Epithelial cell of proximal tubule (primary cell): ENCODE measurements around the gene HES2. TPM values are rescaled to one million over a fixed set of nuclear protein-coding genes. Genes with fewer than 3 reads are reported as not detected.
"Not testable (repeated sequence)": the region's sequence is repeated elsewhere in the genome, so short reads cannot be mapped to it uniquely, and the experiment has no call there.

ENCODE experiments used
- DNase-seq: peaks from one replicate; pipeline ENCODE4 v3.0.0-alpha.2; 2011; ENCODE audit warnings: low read depth
- H3K4me3 ChIP-seq: 2 replicates; pipeline ENCODE4 v1.5.1; 2011; ENCODE audit warnings: low read depth, mild to moderate bottlenecking, low read length
- total RNA-seq: library from RNA; depleted of rRNA; stranded (reverse); fragments of >200 nt; gene quantifications from 2 replicates; pipeline ENCODE4 v1.2.3, GENCODE V29; 2015
- TF ChIP-seq, protein P1 (sequence below): conservative IDR thresholded peaks from 2 replicates; pipeline ENCODE4 v1.5.1; 2012; ENCODE audit warnings: low read depth, mild to moderate bottlenecking, low read length

The HES2 gene
- total RNA-seq, 1 donor from 2014 or later, result 6.2 TPM

DNA sequence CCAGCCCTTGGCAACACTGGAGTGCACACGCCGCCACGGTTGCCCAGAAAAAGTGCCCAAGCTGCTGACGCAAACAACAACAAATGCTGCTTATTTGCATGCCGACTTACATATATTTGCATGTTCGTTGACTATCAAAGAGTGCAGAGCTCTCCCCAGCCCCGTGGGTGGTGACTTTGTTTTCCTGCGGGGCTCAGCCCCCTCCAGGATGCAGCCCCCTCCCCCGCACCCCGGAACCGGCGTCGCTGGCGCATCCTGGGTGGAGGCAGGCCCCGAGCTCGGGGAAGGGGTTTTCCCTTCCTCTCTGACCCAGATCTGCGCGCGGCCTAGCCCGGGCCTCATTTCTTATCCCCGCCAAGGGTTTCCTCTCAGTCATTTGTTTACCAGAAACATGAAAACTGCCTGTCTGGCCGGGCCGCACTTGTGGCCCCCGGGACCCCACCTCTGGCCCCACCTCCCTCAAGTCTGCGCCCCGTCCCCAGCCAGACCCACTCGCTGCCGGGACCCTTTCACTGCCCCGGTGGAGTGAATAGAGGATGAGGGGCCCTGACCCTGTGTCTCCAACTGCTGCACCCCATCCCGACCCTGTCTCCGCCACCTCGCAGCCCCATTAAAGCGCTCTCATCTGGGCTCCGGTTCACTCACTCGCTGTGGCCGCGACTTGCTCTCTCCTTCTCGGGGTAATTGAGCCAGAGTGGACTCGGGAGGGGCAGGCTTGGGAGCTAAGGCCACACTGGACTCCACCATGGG, 40.8 kb upstream of the HES2 start:
- no peak overlapping the region for H3K4me3 ChIP-seq
- TF ChIP-seq, protein P1, sequence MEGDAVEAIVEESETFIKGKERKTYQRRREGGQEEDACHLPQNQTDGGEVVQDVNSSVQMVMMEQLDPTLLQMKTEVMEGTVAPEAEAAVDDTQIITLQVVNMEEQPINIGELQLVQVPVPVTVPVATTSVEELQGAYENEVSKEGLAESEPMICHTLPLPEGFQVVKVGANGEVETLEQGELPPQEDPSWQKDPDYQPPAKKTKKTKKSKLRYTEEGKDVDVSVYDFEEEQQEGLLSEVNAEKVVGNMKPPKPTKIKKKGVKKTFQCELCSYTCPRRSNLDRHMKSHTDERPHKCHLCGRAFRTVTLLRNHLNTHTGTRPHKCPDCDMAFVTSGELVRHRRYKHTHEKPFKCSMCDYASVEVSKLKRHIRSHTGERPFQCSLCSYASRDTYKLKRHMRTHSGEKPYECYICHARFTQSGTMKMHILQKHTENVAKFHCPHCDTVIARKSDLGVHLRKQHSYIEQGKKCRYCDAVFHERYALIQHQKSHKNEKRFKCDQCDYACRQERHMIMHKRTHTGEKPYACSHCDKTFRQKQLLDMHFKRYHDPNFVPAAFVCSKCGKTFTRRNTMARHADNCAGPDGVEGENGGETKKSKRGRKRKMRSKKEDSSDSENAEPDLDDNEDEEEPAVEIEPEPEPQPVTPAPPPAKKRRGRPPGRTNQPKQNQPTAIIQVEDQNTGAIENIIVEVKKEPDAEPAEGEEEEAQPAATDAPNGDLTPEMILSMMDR, result no peak
- no peak for DNase-seq

DNA sequence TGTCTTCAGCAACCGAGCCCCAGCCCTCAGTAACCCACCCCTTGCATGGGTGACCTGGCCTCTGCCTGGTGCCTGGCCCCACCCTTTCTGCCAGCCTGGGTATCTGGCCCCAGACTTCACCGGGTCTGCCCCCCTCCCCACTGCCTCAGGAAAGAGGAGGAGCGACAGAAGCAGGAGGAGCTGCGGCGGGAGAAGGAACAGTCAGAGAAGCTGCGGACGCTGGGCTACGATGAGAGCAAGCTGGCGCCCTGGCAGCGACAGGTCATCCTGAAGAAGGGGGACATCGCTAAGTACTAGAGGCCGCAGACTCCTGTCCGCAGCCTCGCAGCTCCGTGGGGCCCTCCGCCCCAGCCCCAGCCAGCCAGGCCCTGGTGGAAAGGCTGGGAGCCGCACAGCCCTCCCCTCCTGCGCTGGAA, 40.1 kb upstream of the HES2 start:
- TF ChIP-seq, protein P1, result no peak
- DNase-seq, result no peak
- H3K4me3 ChIP-seq, result no peak overlapping the region

DNA sequence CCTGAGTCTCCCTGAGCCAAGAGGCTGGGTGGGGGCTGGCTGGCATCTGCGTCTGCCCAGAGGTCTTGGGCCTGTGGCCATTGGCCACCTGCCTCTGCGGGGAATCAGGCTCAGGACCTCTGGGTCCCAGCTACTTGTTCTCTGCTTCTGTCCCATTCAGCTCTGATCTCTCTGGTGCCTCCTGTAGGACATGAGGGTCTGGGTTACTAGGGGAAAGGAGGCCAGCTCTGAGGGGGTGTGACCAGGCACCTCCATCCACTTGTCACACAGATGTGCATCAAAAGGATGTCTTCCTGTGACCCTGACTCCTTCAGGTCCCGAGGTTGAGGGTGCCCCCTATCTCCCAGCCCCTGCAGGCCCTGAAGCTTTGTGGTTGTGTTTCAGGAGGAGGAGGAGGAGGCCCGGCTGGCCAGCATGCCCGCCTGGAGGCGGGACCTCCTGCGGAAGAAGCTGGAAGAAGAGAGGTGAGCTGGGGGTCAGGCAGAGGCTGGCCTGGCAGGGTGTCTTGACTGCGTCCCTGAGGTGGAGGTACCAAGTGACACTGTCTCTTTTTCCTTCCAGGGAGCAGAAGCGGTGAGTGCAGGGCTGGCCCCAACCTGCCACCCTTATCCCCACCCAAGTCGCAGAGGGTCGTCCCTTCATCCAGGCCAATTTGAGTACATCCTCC, 37.2 kb upstream of the HES2 start:
- TF ChIP-seq, protein P1, result peak; percentile 2
- no peak overlapping the region for H3K4me3 ChIP-seq
- DNase-seq, result no peak

DNA sequence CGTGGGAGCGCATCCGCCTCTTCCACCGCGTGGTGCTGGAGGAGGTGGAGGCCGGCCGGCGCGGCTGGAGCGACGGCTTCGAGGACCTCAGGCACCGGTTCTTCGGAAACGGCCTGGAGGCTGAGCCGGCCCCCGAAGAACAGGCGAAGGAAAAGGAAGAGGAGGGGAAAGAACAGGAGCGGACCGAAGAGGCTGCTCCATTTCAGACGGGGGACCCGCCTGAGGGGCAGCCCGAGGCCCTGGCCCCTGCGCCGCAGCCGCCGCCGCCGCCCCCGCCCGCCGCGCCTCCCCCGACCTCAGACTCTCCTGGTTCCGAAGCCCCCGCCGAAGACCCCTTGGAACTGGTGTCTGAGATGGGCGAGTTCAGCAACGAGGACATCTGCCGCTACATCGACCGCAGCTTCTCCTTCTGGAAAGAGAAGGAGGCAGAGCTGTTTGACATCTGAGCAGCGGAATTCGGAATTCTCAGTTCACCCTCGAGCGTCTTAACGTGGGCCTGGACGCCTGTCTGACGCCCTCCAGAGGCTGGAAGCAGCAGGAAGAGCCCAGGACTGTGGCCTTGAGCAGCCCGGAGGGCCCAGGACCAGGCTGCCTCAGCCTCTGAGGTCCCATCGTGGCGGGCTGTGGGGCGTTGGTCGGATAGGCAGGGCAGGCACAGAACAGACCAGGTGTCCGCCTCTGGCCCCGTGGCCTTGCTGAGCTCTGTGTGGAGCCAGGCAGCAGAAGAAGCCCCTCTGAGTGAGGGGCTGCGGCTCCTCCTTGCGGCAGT, 36.2 kb upstream of the HES2 start:
- H3K4me3 ChIP-seq, DNase-seq: not testable (repeated sequence)

DNA sequence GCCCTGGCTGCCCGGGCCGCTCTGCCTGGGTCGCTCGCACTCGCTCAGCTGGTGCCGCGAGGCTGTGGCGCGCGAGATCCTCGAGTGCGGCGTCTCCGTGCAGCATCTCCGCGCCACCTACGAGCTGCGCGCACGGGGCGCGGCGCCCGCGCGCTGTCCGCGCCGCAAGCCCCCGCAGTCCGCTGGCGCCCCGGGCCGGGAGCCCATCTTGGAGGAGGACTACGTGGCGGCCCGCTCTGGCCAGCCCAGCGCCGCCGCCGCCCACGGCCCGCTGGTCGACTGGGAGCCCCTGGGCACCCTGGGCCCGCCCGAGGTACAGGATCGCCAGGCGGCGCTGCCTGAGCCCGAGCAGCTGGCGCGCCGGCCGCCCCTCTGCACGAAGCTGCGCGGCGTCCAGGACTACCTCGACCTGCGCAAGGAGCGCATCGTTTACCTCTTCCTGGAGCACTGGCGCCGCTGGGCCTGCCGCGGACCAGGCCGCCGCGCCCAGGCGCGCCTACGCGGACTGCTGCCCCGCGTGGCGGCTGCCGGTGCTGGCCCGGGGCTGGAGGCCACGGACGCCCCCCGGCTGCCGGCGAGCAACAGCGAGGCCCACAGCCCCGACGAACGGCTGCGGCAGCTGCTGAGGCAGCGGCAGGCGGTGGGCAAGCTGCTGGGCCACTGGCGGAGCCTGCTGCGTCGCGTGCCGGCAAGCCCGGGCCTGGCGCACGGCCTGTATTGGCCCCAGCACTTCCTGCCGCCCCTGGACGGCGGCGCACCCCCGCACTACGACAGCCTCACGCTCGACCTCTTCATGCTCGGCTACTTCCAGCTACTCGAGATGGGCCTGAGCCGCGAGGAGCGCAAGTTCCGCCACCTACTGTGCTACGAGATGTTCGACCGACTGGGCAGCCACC, 35.4 kb upstream of the HES2 start:
- no peak overlapping the region for H3K4me3 ChIP-seq
- TF ChIP-seq, protein P1, result no peak
- DNase-seq, result no peak

DNA sequence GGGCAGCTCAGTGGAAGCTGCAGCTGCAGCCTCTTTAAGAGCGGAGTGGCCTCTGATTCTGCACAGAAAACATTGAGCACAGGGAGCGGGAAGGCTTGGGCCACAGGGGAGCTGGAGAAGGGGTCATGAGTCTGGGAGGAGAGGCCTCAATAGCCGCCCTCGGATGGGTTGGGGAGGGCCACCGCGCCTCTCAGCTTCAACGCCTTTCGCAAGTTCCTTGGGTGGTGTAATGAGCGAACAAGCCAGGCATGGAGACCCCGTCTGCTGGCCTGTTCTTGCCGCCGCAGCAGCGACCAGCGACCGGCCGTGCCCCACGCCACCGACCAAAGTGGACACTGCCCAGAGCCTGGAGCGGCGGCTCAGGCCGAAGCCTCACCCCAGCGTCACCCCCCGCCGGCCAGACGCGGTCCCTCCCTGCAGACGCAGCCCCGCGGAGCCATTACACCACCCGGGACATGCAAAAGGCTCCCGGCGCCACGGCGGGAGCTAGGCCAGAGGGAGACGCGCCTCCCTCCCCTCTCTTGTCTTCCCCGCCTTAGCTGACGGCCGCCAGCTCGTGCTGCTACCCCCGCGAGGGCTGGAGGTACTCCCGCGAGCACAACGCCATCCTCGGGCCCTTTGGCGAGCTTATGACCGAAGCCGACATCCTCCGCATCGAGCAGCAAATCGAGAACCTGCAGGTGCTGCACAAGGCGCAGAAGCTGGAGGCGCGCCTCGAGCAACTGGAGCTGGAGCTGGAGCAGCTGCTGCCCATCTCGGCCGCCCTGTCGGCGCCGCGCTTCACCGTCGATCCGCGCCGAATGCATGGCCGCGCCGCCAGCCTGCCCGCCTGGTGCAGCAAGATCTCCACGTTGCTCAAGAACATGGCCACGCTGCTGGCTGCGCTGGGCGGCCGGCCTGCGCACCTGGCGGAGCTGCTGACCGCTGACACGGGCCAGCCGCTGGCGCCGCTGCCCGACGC, 34.5 kb upstream of the HES2 start:
- H3K4me3 ChIP-seq, DNase-seq: not testable (repeated sequence)

DNA sequence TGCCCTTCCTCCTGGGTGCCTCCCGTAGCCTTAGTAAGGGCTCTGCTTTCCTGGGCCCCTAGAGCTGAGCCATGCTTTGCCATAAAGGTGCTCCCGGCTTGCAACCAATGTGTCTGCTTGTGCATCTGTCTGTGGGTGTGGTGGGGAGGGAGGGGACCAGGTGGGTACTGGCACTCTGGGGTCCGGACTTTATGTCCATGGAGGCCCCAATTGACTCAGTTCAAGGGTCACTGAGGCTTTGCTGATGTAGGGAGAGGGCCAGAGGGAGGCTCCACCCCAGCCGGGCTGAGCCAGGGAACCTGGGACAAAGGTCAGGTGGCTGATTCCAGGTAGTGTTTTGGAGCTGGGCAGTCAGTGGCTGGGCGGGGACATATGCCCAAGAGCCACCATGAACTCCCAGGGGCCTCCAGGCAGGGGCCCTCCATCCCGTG, 31.2 kb upstream of the HES2 start:
- TF ChIP-seq, protein P1, result no peak
- no peak overlapping the region for H3K4me3 ChIP-seq
- DNase-seq, result no peak

DNA sequence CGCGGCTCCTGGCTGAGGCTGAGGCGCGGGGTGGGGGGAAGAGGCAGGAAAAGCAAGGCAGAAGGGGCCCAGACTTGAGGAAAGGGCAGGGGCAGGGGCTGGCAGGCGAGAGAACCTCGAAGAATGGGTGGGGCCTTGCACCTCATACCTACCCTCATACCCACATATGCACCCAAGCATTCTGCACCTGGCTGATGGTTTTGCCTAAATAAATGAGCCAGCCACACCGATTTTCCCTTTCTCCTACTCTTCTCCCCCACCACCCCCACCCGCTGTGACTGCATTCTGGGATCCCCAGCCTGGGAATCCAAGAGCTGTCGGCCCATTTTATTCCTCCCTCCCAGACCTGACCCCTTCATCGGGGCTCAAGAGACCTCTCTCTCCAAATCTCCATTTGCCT, 30.8 kb upstream of the HES2 start:
- H3K4me3 ChIP-seq, DNase-seq: not testable (repeated sequence)
